Activated B cell treated with CpG ODN at 0.5 μM for 24 hours (primary cell): ENCODE results near the gene QKI. TPM values are rescaled to one million over a fixed set of nuclear protein-coding genes. Genes with fewer than 3 reads are reported as not detected.

Source experiments
- ATAC-seq: fragments of 200-7000 bp; cut with Tn5 transposase; one replicate; pipeline ENCODE4 v1.10.0; 2021; ENCODE audit warnings: low read depth, mild to moderate bottlenecking, moderate library complexity
- CTCF ChIA-PET: fragments of 350-600 bp; sonication (Branson Sonifier 250); formaldehyde crosslinking; loops from one replicate; lab custom pipeline; 2021; ENCODE audit warnings: antibody characterized with exemption; lab: Charles Lee
- POLR2A ChIA-PET: fragments of 350-600 bp; sonication (Branson Sonifier 250); formaldehyde crosslinking; loops from one replicate; lab custom pipeline; 2021; ENCODE audit warnings: antibody characterized with exemption; lab: Charles Lee
- DNase-seq: peaks from one replicate; pipeline ENCODE4 v3.0.0; 2022
- H3K27ac Mint-ChIP-seq: one replicate; pipeline ENCODE4 v1.8.0; 2020; ENCODE audit warnings: mixed read lengths
- H3K27me3 Mint-ChIP-seq: one replicate; pipeline ENCODE4 v1.8.0; 2021; ENCODE audit warnings: mixed read lengths
- H3K36me3 Mint-ChIP-seq: one replicate; pipeline ENCODE4 v1.8.0; 2021; ENCODE audit warnings: low read depth, mixed read lengths
- H3K4me1 Mint-ChIP-seq: one replicate; pipeline ENCODE4 v1.8.0; 2021; ENCODE audit warnings: mixed read lengths
- H3K4me3 Mint-ChIP-seq: one replicate; pipeline ENCODE4 v1.8.0; 2020; ENCODE audit warnings: mild to moderate bottlenecking, mixed read lengths
- H3K9me3 Mint-ChIP-seq: one replicate; pipeline ENCODE4 v1.8.0; 2020; ENCODE audit warnings: mixed read lengths
- CTCF ChIP-seq: fragments of 200-600 bp; IDR thresholded peaks from one replicate; pipeline ENCODE4 v1.8.0; 2022; ENCODE audit warnings: antibody characterized with exemption, mild to moderate bottlenecking
- intact Hi-C: fragments of 100-400 bp; cut with micrococcal nuclease; formaldehyde crosslinking; loops from one replicate; pipeline ENCODE4 v1.15.1; 2024
- total RNA-seq: library from RNA; stranded (reverse); gene quantifications from 2 replicates; pipeline ENCODE4 v1.2.3, GENCODE V29; 2022

Gene QKI
- total RNA-seq, 1 donor from 2014 or later, result 61.5 TPM

- no peak overlapping the region for H3K4me3 Mint-ChIP-seq
- ChIA-PET CTCF (no interaction called here), POLR2A (no interaction called here)
- no peaks in the 10 kb centered on the region for H3K9me3 Mint-ChIP-seq
- TF ChIP-seq CTCF, result no peak
- H3K27ac Mint-ChIP-seq, result no peak overlapping the region
- intact Hi-C loops, result no loop called here
- DNase-seq (no peak), ATAC-seq (no peak)
- H3K36me3 Mint-ChIP-seq, result peaks cover 2% of the 10 kb centered on the region
- no peaks in the 10 kb centered on the region for H3K27me3 Mint-ChIP-seq
- peaks cover 47% of the 10 kb centered on the region for H3K4me1 Mint-ChIP-seq
These were observed 102.4 kb downstream of the QKI start for GRCh38 chr6:163516908-163517307.

- ATAC-seq (no peak), DNase-seq (no peak)
- peaks cover 68% of the 10 kb centered on the region for H3K4me1 Mint-ChIP-seq
- POLR2A ChIA-PET, result no interaction called here
- H3K27me3 Mint-ChIP-seq, result no peaks in the 10 kb centered on the region
- peaks cover 6% of the 10 kb centered on the region for H3K36me3 Mint-ChIP-seq
- no peaks in the 10 kb centered on the region for H3K9me3 Mint-ChIP-seq
- intact Hi-C loops, result no loop called here
- H3K4me3 Mint-ChIP-seq, result no peak overlapping the region
- no peak for TF ChIP-seq CTCF
- H3K27ac Mint-ChIP-seq, result no peak overlapping the region
- CTCF ChIA-PET, result no interaction called here
These were observed 106.4 kb downstream of the QKI start for GRCh38 chr6:163520956-163521355.

GRCh38 chr6:163522033-163522432 lies 107.5 kb downstream of the QKI start:
- no peaks in the 10 kb centered on the region for H3K27me3 Mint-ChIP-seq
- no peak for TF ChIP-seq CTCF
- H3K27ac Mint-ChIP-seq, result no peak overlapping the region
- peaks cover 71% of the 10 kb centered on the region for H3K4me1 Mint-ChIP-seq
- ATAC-seq (no peak), DNase-seq (no peak)
- H3K9me3 Mint-ChIP-seq, result no peaks in the 10 kb centered on the region
- ChIA-PET POLR2A (no interaction called here), CTCF (no interaction called here)
- peaks cover 6% of the 10 kb centered on the region for H3K36me3 Mint-ChIP-seq
- no peak overlapping the region for H3K4me3 Mint-ChIP-seq
- intact Hi-C loops, result no loop called here

- no peak for TF ChIP-seq CTCF
- DNase-seq (no peak), ATAC-seq (no peak)
- H3K4me3 Mint-ChIP-seq, result no peak overlapping the region
- CTCF ChIA-PET, result no interaction called here
- peaks cover 62% of the 10 kb centered on the region for H3K4me1 Mint-ChIP-seq
- POLR2A ChIA-PET, result no interaction called here
- H3K27ac Mint-ChIP-seq, result no peak overlapping the region
- H3K36me3 Mint-ChIP-seq, result peaks cover 6% of the 10 kb centered on the region
- intact Hi-C loops, result no loop called here
- no peaks in the 10 kb centered on the region for H3K9me3 Mint-ChIP-seq
- H3K27me3 Mint-ChIP-seq, result no peaks in the 10 kb centered on the region
These were observed 111.4 kb downstream of the QKI start for GRCh38 chr6:163525926-163526325.

- peaks cover 64% of the 10 kb centered on the region for H3K4me1 Mint-ChIP-seq
- CTCF ChIA-PET, result no interaction called here
- no peak for TF ChIP-seq CTCF
- DNase-seq (no peak), ATAC-seq (no peak)
- no peak overlapping the region for H3K27ac Mint-ChIP-seq
- H3K9me3 Mint-ChIP-seq, result no peaks in the 10 kb centered on the region
- H3K4me3 Mint-ChIP-seq, result no peak overlapping the region
- POLR2A ChIA-PET, result no interaction called here
- H3K27me3 Mint-ChIP-seq, result no peaks in the 10 kb centered on the region
- intact Hi-C loops, result no loop called here
- peaks cover 6% of the 10 kb centered on the region for H3K36me3 Mint-ChIP-seq
These were observed 111.8 kb downstream of the QKI start for GRCh38 chr6:163526346-163526745.
